HEK293 (cell line): ENCODE results near the gene HNF1B.
A peak's percentile ranks its signal among the peaks of the same experiment; 100 is the strongest.

Source experiments
- CTCF ChIA-PET: fragments of 350-600 bp; formaldehyde crosslinking; extraction: SDS; loops from one replicate; lab custom pipeline; 2021; ENCODE audit warnings: antibody characterized with exemption; lab: Yijun Ruan, JAX
- POLR2A ChIA-PET: fragments of 300-600 bp; formaldehyde crosslinking; extraction: SDS; loops from one replicate; lab custom pipeline; 2020; ENCODE audit warnings: antibody characterized with exemption, inconsistent platforms; lab: Yijun Ruan, JAX
- H3K27ac ChIP-seq: fragments of 200-500 bp; sonication (Bioruptor generic); 2 replicates; pipeline ENCODE4 v1.5.1; 2014; ENCODE audit warnings: low read depth, low read length, control low read depth, inconsistent platforms; ENCODE audit errors: extremely low read depth
- H3K36me3 ChIP-seq, 2 experiments: fragments of 200-500 bp in 1 of 2; sonication (Bioruptor generic) in 1 of 2; 1 replicate in 1 of 2; 2 replicates in 1 of 2; pipeline ENCODE4 v1.5.1; 2014 to 2017; ENCODE audit warnings: inconsistent platforms in 2 of 2, low read length in 2 of 2; ENCODE audit not compliant: control insufficient read depth in 2 of 2, insufficient read depth in 1 of 2
- H3K4me1 ChIP-seq: fragments of 200-500 bp; sonication (Bioruptor generic); 2 replicates; pipeline ENCODE4 v1.5.1; 2014; ENCODE audit warnings: mild to moderate bottlenecking, low read length, inconsistent platforms; ENCODE audit not compliant: control insufficient read depth, insufficient read depth
- H3K4me3 ChIP-seq: 2 replicates; pipeline ENCODE4 v1.5.1; 2011; ENCODE audit warnings: low read depth, mild to moderate bottlenecking, control low read depth, low read length, moderate library complexity
- H3K9me3 ChIP-seq: fragments of 200-500 bp; sonication (Bioruptor generic); 2 replicates; pipeline ENCODE4 v1.5.1; 2014; ENCODE audit warnings: low read depth, low read length, inconsistent platforms; ENCODE audit not compliant: control insufficient read depth, insufficient read depth
- BCL11A ChIP-seq: fragments of 450-650 bp; formaldehyde crosslinking; IDR thresholded peaks from 2 replicates; pipeline ENCODE4 v1.5.1; 2016; ENCODE audit warnings: low read depth, missing biosample characterization, missing genetic modification characterization
- EGR2 ChIP-seq: fragments of 450-650 bp; formaldehyde crosslinking; IDR thresholded peaks from 2 replicates; pipeline ENCODE4 v1.5.1; 2016; ENCODE audit warnings: low read depth, missing biosample characterization, missing genetic modification characterization
- GFI1B ChIP-seq: fragments of 450-650 bp; formaldehyde crosslinking; IDR thresholded peaks from 2 replicates; pipeline ENCODE4 v1.5.1; 2016; ENCODE audit warnings: missing biosample characterization, missing genetic modification characterization
- PRDM6 ChIP-seq: fragments of 450-650 bp; formaldehyde crosslinking; IDR thresholded peaks from 2 replicates; pipeline ENCODE4 v1.5.1; 2017; ENCODE audit warnings: missing biosample characterization, missing genetic modification characterization
- SCRT1 ChIP-seq: fragments of 450-650 bp; formaldehyde crosslinking; IDR thresholded peaks from 2 replicates; pipeline ENCODE4 v1.5.1; 2016; ENCODE audit warnings: missing biosample characterization, missing genetic modification characterization, borderline replicate concordance
- SCRT2 ChIP-seq: fragments of 450-650 bp; formaldehyde crosslinking; IDR thresholded peaks from 2 replicates; pipeline ENCODE4 v1.5.1; 2016; ENCODE audit warnings: missing biosample characterization, missing genetic modification characterization
- ZBTB17 ChIP-seq: fragments of 450-650 bp; formaldehyde crosslinking; IDR thresholded peaks from 2 replicates; pipeline ENCODE4 v1.5.1; 2016; ENCODE audit warnings: missing biosample characterization, missing genetic modification characterization
- ZBTB26 ChIP-seq: fragments of 450-650 bp; formaldehyde crosslinking; optimal IDR thresholded peaks from 2 replicates; pipeline ENCODE3; 2016; ENCODE audit warnings: missing biosample characterization, mild to moderate bottlenecking, missing genetic modification characterization
- ZBTB49 ChIP-seq: fragments of 450-650 bp; formaldehyde crosslinking; IDR thresholded peaks from 2 replicates; pipeline ENCODE4 v1.5.1; 2016; ENCODE audit warnings: missing biosample characterization, missing genetic modification characterization, low read depth
- ZNF211 ChIP-seq: fragments of 450-650 bp; formaldehyde crosslinking; IDR thresholded peaks from 2 replicates; pipeline ENCODE4 v1.5.1; 2016; ENCODE audit warnings: low read depth, missing biosample characterization, missing genetic modification characterization
- ZNF221 ChIP-seq: fragments of 450-650 bp; formaldehyde crosslinking; IDR thresholded peaks from 2 replicates; pipeline ENCODE4 v1.5.1; 2017; ENCODE audit warnings: missing biosample characterization, missing genetic modification characterization, borderline replicate concordance
- ZNF223 ChIP-seq: fragments of 450-650 bp; formaldehyde crosslinking; IDR thresholded peaks from 2 replicates; pipeline ENCODE4 v1.5.1; 2016; ENCODE audit warnings: missing biosample characterization, missing genetic modification characterization
- ZNF366 ChIP-seq: fragments of 450-650 bp; formaldehyde crosslinking; conservative IDR thresholded peaks from 2 replicates; pipeline ENCODE4 v1.5.1; 2016; ENCODE audit warnings: missing biosample characterization, missing genetic modification characterization
- ZNF416 ChIP-seq: fragments of 450-650 bp; formaldehyde crosslinking; IDR thresholded peaks from 2 replicates; pipeline ENCODE4 v1.5.1; 2016; ENCODE audit warnings: missing biosample characterization, missing genetic modification characterization
- ZNF629 ChIP-seq: fragments of 450-650 bp; formaldehyde crosslinking; IDR thresholded peaks from 2 replicates; pipeline ENCODE4 v1.5.1; 2017; ENCODE audit warnings: missing biosample characterization, missing genetic modification characterization
- ZNF654 ChIP-seq: fragments of 450-650 bp; formaldehyde crosslinking; IDR thresholded peaks from 2 replicates; pipeline ENCODE4 v1.5.1; 2016; ENCODE audit warnings: low read depth, missing biosample characterization, missing genetic modification characterization
- ZNF776 ChIP-seq: fragments of 450-650 bp; formaldehyde crosslinking; IDR thresholded peaks from 2 replicates; pipeline ENCODE4 v1.5.0; 2017; ENCODE audit warnings: missing biosample characterization, missing genetic modification characterization, borderline replicate concordance
- ZNF777 ChIP-seq: fragments of 450-650 bp; formaldehyde crosslinking; IDR thresholded peaks from 2 replicates; pipeline ENCODE4 v1.5.1; 2017; ENCODE audit warnings: missing biosample characterization, missing genetic modification characterization, borderline replicate concordance
- ZSCAN4 ChIP-seq: fragments of 450-650 bp; formaldehyde crosslinking; IDR thresholded peaks from 2 replicates; pipeline ENCODE4 v1.5.1; 2017; ENCODE audit warnings: missing biosample characterization, missing genetic modification characterization

Gene HNF1B

GRCh38 chr17:37651849-37652248, 93.0 kb downstream of the HNF1B start:
- ChIA-PET POLR2A (no interaction called here), CTCF (interaction anchor here (3.2 kb wide), 1 partner anchor 11 kb away, joined by 18 read pairs; no protein-coding TSS in a partner anchor)
- H3K36me3 ChIP-seq: no peaks in the 10 kb centered on the region
- H3K4me3 ChIP-seq: no peak overlapping the region
- H3K27ac ChIP-seq: no peak overlapping the region
- H3K4me1 ChIP-seq: no peaks in the 10 kb centered on the region
- H3K9me3 ChIP-seq: no peaks in the 10 kb centered on the region
- TF ChIP-seq ZNF777 (tag by site-specific recombination): no peak
- TF ChIP-seq PRDM6 (tag by site-specific recombination): 0 out of 2 replicates have a peak, but pooled peaks have one; percentile 15

- no peak overlapping the region for H3K27ac ChIP-seq
- no peaks in the 10 kb centered on the region for H3K36me3 ChIP-seq
- peak; percentile 40 for TF ChIP-seq ZNF654
- TF ChIP-seq ZNF776: no peak
- no peak for TF ChIP-seq ZSCAN4 (tag by site-specific recombination)
- no peak for TF ChIP-seq ZNF221 (tag by site-specific recombination)
- no peak for TF ChIP-seq ZNF629 (tag by site-specific recombination)
- no peak for TF ChIP-seq ZBTB17 (tag by site-specific recombination)
- POLR2A ChIA-PET: no interaction called here
- no peaks in the 10 kb centered on the region for H3K9me3 ChIP-seq
- H3K4me1 ChIP-seq: no peaks in the 10 kb centered on the region
- CTCF ChIA-PET: interaction anchor here (0.6 to 4.2 kb wide), 27 partner anchors 8 to 839 kb away, joined by 3 to 56 read pairs (median 4); no protein-coding TSS in a partner anchor
- H3K4me3 ChIP-seq: no peak overlapping the region
These were observed 94.3 kb downstream of the HNF1B start for GRCh38 chr17:37650419-37651003.

- Histone ChIP-seq H3K27ac (no peak overlapping the region), H3K9me3 (no peaks in the 10 kb centered on the region), H3K4me1 (peaks cover 4% of the 10 kb centered on the region; the same call in 1 of the 2 replicates), H3K36me3 (no peaks in the 10 kb centered on the region), H3K4me3 (no peak overlapping the region)
- CTCF ChIA-PET: interaction anchor here (0.8 to 4.2 kb wide), 9 partner anchors 9 to 191 kb away, joined by 3 to 56 read pairs (median 4); no protein-coding TSS in a partner anchor
- TF ChIP-seq ZSCAN4 (tag by site-specific recombination): no peak
- TF ChIP-seq BCL11A: no peak
- POLR2A ChIA-PET: interaction anchor here (1.0 kb wide), 1 partner anchor 645 kb away, joined by 3 read pairs; no protein-coding TSS in a partner anchor
These were observed 96.3 kb downstream of the HNF1B start for GRCh38 chr17:37648555-37648954.

- POLR2A ChIA-PET: interaction anchor here (1.0 kb wide), 1 partner anchor 646 kb away, joined by 3 read pairs; no protein-coding TSS in a partner anchor
- Histone ChIP-seq H3K4me1 (peaks cover 4% of the 10 kb centered on the region; the same call in 1 of the 2 replicates), H3K9me3 (no peaks in the 10 kb centered on the region), H3K4me3 (no peak overlapping the region), H3K36me3 (no peaks in the 10 kb centered on the region), H3K27ac (no peak overlapping the region)
- CTCF ChIA-PET: interaction anchor here (1.0 to 4.2 kb wide), 6 partner anchors 10 to 192 kb away, joined by 3 to 56 read pairs (median 12); no protein-coding TSS in a partner anchor
- no peak for TF ChIP-seq GFI1B
- no peak for TF ChIP-seq ZNF223
- TF ChIP-seq EGR2 (tag by site-specific recombination): no peak
- no peak for TF ChIP-seq ZBTB26
- no peak for TF ChIP-seq ZBTB17 (tag by site-specific recombination)
- TF ChIP-seq SCRT2: no peak
- no peak for TF ChIP-seq SCRT1 (tag by site-specific recombination)
- no peak for TF ChIP-seq ZNF211
- no peak for TF ChIP-seq ZNF366 (tag by site-specific recombination)
- TF ChIP-seq ZBTB49 (tag by site-specific recombination): no peak
- no peak for TF ChIP-seq ZNF416 (tag by site-specific recombination)
These were observed 97.0 kb downstream of the HNF1B start for GRCh38 chr17:37647856-37648255.
